Neural progenitor cell (in vitro differentiated cells): ENCODE results near the gene LYZL4.

Experiments
- CTCF ChIP-seq: fragments of 200-600 bp; sonication (generic); IDR thresholded peaks from 2 replicates; pipeline ENCODE4 v1.5.1; 2017; ENCODE audit warnings: antibody characterized with exemption, mild to moderate bottlenecking
- EZH2phosphoT487 ChIP-seq: fragments of 200-600 bp; sonication (generic); IDR thresholded peaks from 2 replicates; pipeline ENCODE4 v1.6.1; 2017; ENCODE audit warnings: antibody characterized with exemption

GRCh38 chr3:42408156-42408555, 2.3 kb downstream of the LYZL4 start:
- no peak for TF ChIP-seq CTCF
- TF ChIP-seq EZH2phosphoT487, result no peak
